ENCODE measurements around the gene FUZ. TPM values are rescaled to one million over a fixed set of nuclear protein-coding genes. Genes with fewer than 3 reads are reported as not detected.
"Not testable (repeated sequence)": the region's sequence is repeated elsewhere in the genome, so short reads cannot be mapped to it uniquely, and the experiment has no call there.

Gene FUZ
- total and polyA plus RNA-seq, 2 experiments from 2014 or later = 11.7 to 21.1 TPM

DNA sequence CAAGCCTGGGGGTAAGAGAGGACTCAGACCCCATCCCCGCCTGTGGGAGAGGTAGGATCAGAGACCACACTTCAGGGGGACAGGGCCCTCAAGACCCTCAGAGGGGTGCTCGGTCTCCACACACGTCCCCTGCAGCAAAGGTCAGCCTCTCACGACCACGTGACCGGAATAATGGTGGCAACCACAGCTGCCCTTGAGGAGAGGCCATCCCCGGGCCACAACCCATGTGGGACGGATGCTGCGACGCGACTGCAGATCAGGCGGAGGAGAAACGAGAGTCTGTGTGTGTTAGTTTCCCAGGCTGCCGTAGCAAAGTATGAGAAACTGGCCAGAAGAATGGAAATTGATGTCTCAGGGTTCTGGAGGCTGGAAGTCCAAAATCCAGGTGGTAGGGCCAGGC lies 13.9 kb upstream of the FUZ start:
- Histone ChIP-seq H3K4me2 (ENCODE audit: unreplicated experiment) (no peak overlapping the region), H3K36me3 (ENCODE audit: low read depth) (no peaks in the 10 kb centered on the region; the same call in 1 of the 2 replicates), H3K27ac (no peak overlapping the region), H4K20me1 (ENCODE audit: insufficient read depth) (no peaks in the 10 kb centered on the region), H2AFZ (no peak overlapping the region), H3K79me2 (ENCODE audit: insufficient read depth) (peaks cover 38% of the 10 kb centered on the region), H3F3A (ENCODE audit: insufficient read depth) (no peaks in the 10 kb centered on the region), H3K4me1 (ENCODE audit: insufficient read depth) (no peaks in the 10 kb centered on the region), H3K4me3 (no peak overlapping the region), H3K9me3 (ENCODE audit: low read depth) (no peaks in the 10 kb centered on the region), H3K27me3 (replicated peaks; ENCODE audit: insufficient read depth) (no peaks in the 10 kb centered on the region), H3K9me2 (ENCODE audit: insufficient read depth) (no peaks in the 10 kb centered on the region), H3K9ac (no peak overlapping the region)
- no peak for TF ChIP-seq EZH2 (IDR thresholded peaks at IDR 0.05; ENCODE audit: insufficient read depth, poor library complexity, severe bottlenecking)
- TF ChIP-seq EZH2phosphoT487 (IDR thresholded peaks at IDR 0.05; ENCODE audit: insufficient read depth, low read depth) = no peak
- in situ Hi-C loops (cut with MboI) = no loop called here
- 87% methylated on average over 14 of the region's 14 CpGs for WGBS, 2 experiments (ENCODE audit: low coverage in 1 of 2, low lambda C conversion rate in 2 of 2, missing lambda C conversion rate in 2 of 2)
- DNase-seq = no peak

DNA sequence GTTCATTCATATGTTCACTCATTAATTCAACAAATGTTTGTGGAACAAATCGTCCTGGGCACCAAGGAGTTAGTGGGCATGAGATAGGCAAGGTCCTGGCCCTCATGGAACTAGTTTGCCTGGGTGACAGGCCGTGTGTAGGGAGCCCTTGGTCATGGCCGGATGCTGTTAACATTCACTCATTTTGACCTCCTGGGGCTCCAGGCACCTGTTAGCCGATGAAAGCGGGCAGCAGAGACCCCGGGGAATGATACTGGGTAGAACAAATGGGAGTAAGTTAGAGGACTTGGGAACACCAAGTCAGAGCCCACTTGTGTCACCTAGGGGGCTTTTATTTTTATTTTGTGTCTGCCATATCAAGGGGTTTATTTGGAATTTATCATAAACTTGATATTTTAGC lies 11.6 kb upstream of the FUZ start:
- no peak for DNase-seq
- no peaks in the 10 kb centered on the region for H3K27me3 ChIP-seq (replicated peaks; ENCODE audit: insufficient read depth)
- WGBS, 2 experiments (ENCODE audit: low coverage in 1 of 2, low lambda C conversion rate in 2 of 2, missing lambda C conversion rate in 2 of 2) = 87 to 96% methylated on average over 6 of the region's 6 CpGs
- H3K4me3 ChIP-seq = no peak overlapping the region
- no peak overlapping the region for H3K4me2 ChIP-seq (ENCODE audit: unreplicated experiment)
- H3K36me3 ChIP-seq (ENCODE audit: low read depth) = no peaks in the 10 kb centered on the region; the same call in 1 of the 2 replicates
- in situ Hi-C loops (cut with MboI) = no loop called here
- H3K27ac ChIP-seq = no peak overlapping the region
- H3K9me3 ChIP-seq (ENCODE audit: low read depth) = no peaks in the 10 kb centered on the region
- no peaks in the 10 kb centered on the region for H4K20me1 ChIP-seq (ENCODE audit: insufficient read depth)
- no peak for TF ChIP-seq EZH2 (IDR thresholded peaks at IDR 0.05; ENCODE audit: insufficient read depth, poor library complexity, severe bottlenecking)
- TF ChIP-seq EZH2phosphoT487 (IDR thresholded peaks at IDR 0.05; ENCODE audit: insufficient read depth, low read depth) = no peak
- H2AFZ ChIP-seq = no peak overlapping the region
- no peak overlapping the region for H3K9ac ChIP-seq
- no peaks in the 10 kb centered on the region for H3K9me2 ChIP-seq (ENCODE audit: insufficient read depth)
- H3K4me1 ChIP-seq (ENCODE audit: insufficient read depth) = no peaks in the 10 kb centered on the region
- no peaks in the 10 kb centered on the region for H3F3A ChIP-seq (ENCODE audit: insufficient read depth)
- H3K79me2 ChIP-seq (ENCODE audit: insufficient read depth) = peaks cover 61% of the 10 kb centered on the region

DNA sequence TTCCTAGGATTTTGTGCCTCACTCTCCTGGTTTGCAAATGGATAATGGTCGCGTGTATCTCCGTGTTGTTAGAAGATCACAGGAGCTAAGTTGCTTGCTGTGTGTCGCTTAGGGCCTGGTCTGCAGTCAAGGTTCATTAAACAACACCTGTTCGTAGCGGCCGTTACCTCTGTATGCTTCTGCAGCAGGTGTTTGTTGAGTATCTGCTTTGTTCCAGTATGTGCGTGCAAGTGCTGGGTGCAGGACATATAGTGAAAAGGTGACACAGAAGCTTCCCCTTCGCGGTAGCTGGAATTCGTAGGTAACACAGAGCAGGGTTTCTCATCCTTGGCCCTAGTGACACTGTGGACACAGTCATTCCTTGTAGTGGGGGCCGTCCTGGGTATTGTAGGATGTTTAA lies 10.4 kb upstream of the FUZ start:
- no peaks in the 10 kb centered on the region for H3K9me3 ChIP-seq (ENCODE audit: low read depth)
- no peak overlapping the region for H2AFZ ChIP-seq
- H3K9me2 ChIP-seq (ENCODE audit: insufficient read depth) = no peaks in the 10 kb centered on the region
- no peaks in the 10 kb centered on the region for H4K20me1 ChIP-seq (ENCODE audit: insufficient read depth)
- H3K4me1 ChIP-seq (ENCODE audit: insufficient read depth) = peaks cover 6% of the 10 kb centered on the region; the same call in 1 of the 2 replicates
- H3K79me2 ChIP-seq (ENCODE audit: insufficient read depth) = peaks cover 73% of the 10 kb centered on the region
- H3K9ac ChIP-seq = no peak overlapping the region
- H3K4me3 ChIP-seq = no peak overlapping the region
- no peak for DNase-seq
- H3F3A ChIP-seq (ENCODE audit: insufficient read depth) = no peaks in the 10 kb centered on the region
- H3K27me3 ChIP-seq (replicated peaks; ENCODE audit: insufficient read depth) = no peaks in the 10 kb centered on the region
- TF ChIP-seq EZH2phosphoT487 (IDR thresholded peaks at IDR 0.05; ENCODE audit: insufficient read depth, low read depth) (no peak), EZH2 (IDR thresholded peaks at IDR 0.05; ENCODE audit: insufficient read depth, poor library complexity, severe bottlenecking) (no peak)
- H3K27ac ChIP-seq = no peak overlapping the region
- no peak overlapping the region for H3K4me2 ChIP-seq (ENCODE audit: unreplicated experiment)
- 89 to 90% methylated on average over 12 of the region's 12 CpGs for WGBS, 2 experiments (ENCODE audit: low coverage in 1 of 2, low lambda C conversion rate in 2 of 2, missing lambda C conversion rate in 2 of 2)
- in situ Hi-C loops (cut with MboI) = no loop called here
- H3K36me3 ChIP-seq (ENCODE audit: low read depth) = no peaks in the 10 kb centered on the region; the same call in 1 of the 2 replicates

DNA sequence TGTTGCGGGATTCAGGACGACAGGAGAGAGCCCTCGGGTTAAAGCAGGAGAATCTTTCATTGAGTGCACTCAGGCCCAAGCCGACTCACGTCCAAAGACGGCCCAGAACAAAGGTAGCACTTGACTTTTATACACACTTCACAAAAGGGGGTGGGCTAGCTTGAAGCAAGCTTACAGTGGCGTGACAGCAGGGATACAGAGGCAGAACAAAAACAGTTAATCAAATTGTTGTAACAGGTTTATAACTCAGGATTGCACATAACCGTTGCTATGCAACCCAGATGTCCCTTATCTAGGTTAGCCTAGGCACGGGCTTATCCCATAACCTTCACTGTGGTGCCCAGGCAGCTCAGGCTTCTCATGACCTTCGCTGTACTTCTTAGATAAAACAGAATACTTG lies 7.0 kb upstream of the FUZ start:
- Histone ChIP-seq H3K27ac (no peak overlapping the region), H2AFZ (no peak overlapping the region), H3K27me3 (replicated peaks; ENCODE audit: insufficient read depth) (no peaks in the 10 kb centered on the region), H3K79me2 (ENCODE audit: insufficient read depth) (peaks cover 64% of the 10 kb centered on the region), H3F3A (ENCODE audit: insufficient read depth) (no peaks in the 10 kb centered on the region), H3K4me1 (ENCODE audit: insufficient read depth) (peaks cover 6% of the 10 kb centered on the region; the same call in 1 of the 2 replicates), H3K4me2 (ENCODE audit: unreplicated experiment) (no peak overlapping the region), H3K4me3 (no peak overlapping the region), H3K9me3 (ENCODE audit: low read depth) (no peaks in the 10 kb centered on the region), H3K36me3 (ENCODE audit: low read depth) (no peaks in the 10 kb centered on the region; the same call in 1 of the 2 replicates), H4K20me1 (ENCODE audit: insufficient read depth) (no peaks in the 10 kb centered on the region), H3K9ac (peak overlapping the region; percentile 95; the same call in 1 of the 2 replicates), H3K9me2 (ENCODE audit: insufficient read depth) (no peaks in the 10 kb centered on the region)
- WGBS, 2 experiments (ENCODE audit: low coverage in 1 of 2, low lambda C conversion rate in 2 of 2, missing lambda C conversion rate in 2 of 2) = 77 to 78% methylated on average over 10 of the region's 10 CpGs
- in situ Hi-C loops (cut with MboI) = no loop called here
- no peak for DNase-seq
- no peak for TF ChIP-seq EZH2 (IDR thresholded peaks at IDR 0.05; ENCODE audit: insufficient read depth, poor library complexity, severe bottlenecking)
- TF ChIP-seq EZH2phosphoT487 (IDR thresholded peaks at IDR 0.05; ENCODE audit: insufficient read depth, low read depth) = no peak

DNA sequence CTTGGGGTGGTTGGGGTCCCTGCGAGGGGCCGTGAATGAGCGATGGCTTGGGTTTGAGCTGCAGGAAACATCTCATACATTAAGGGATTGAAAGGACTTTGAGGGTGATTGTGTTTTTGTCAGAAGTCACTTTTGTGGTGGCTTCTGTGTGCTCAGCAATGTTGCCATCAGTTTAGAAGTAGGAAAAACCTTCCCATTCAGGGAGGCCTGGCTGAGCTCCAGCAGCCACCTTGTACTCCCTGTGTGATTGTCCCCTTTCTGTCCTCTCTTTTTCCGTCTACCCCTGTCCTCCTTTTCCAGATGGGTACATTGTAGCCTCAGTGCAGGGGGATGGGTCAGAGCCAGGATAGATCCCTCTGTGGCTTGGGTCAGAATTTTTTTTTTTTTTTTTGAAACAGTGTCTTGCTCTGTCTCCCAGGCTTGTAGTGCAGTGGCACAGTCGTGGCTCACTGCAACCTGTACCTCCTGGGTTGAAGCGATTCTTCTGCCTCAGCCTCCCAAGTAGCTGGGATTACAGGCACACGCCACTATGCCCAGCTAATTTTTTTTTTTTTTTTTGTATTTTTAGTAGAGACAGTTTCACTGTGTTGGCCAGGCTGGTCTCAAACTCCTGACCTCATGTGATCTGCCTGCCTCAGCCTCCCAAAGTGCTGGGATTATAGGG lies 6.5 kb upstream of the FUZ start:
- 0 out of 2 replicates have a peak overlapping the region, but pooled peaks have one; percentile 96 for H3K27ac ChIP-seq
- H2AFZ ChIP-seq; H3K9me2 ChIP-seq (ENCODE audit: insufficient read depth); H3K4me1 ChIP-seq (ENCODE audit: insufficient read depth); H3F3A ChIP-seq (ENCODE audit: insufficient read depth); H3K36me3 ChIP-seq (ENCODE audit: low read depth); H4K20me1 ChIP-seq (ENCODE audit: insufficient read depth); in situ Hi-C loops (cut with MboI); H3K9me3 ChIP-seq (ENCODE audit: low read depth); H3K27me3 ChIP-seq (replicated peaks; ENCODE audit: insufficient read depth): not testable (repeated sequence)
- 83 to 88% methylated on average over 7 of the region's 7 CpGs for WGBS, 2 experiments (ENCODE audit: low coverage in 1 of 2, low lambda C conversion rate in 2 of 2, missing lambda C conversion rate in 2 of 2)
- peaks cover 58% of the 10 kb centered on the region for H3K79me2 ChIP-seq (ENCODE audit: insufficient read depth)
- DNase-seq = peak; percentile 33
- H3K9ac ChIP-seq = peak overlapping the region; percentile 95
- peak overlapping the region; percentile 80 for H3K4me2 ChIP-seq (ENCODE audit: unreplicated experiment)
- H3K4me3 ChIP-seq = peak overlapping the region; percentile 89

Data from GM23248 (cell line).